DMS114 treated with DMSO at 0.1 percent for 48 hours (cell line): ENCODE results near the gene MYH15.

ENCODE experiments used
- DNase-seq: peaks from one replicate; lab custom pipeline; 2025; ENCODE audit not compliant: unreplicated experiment; lab: John Stamatoyannopoulos, UW

MYH15 gene

GRCh38 chr3:108473711-108474110 lies 36.7 kb downstream of the MYH15 start:
- DNase-seq = no peak

GRCh38 chr3:108472001-108472591 lies 38.3 kb downstream of the MYH15 start:
- no peak for DNase-seq

GRCh38 chr3:108471426-108471825 lies 39.0 kb downstream of the MYH15 start:
- DNase-seq = no peak

- DNase-seq = no peak
These were observed 41.3 kb downstream of the MYH15 start for GRCh38 chr3:108469126-108469525.

- no peak for DNase-seq
These were observed 41.8 kb downstream of the MYH15 start for GRCh38 chr3:108468577-108468976.

GRCh38 chr3:108462899-108463298 lies 47.5 kb downstream of the MYH15 start:
- DNase-seq = no peak

GRCh38 chr3:108461661-108462111 lies 48.7 kb downstream of the MYH15 start:
- DNase-seq = no peak

- DNase-seq = no peak
These were observed 51.2 kb downstream of the MYH15 start for GRCh38 chr3:108459225-108459624.

GRCh38 chr3:108455212-108455705 lies 55.1 kb downstream of the MYH15 start:
- DNase-seq = no peak

GRCh38 chr3:108453565-108453964 lies 56.8 kb downstream of the MYH15 start:
- DNase-seq = no peak

- DNase-seq = no peak
These were observed 60.0 kb downstream of the MYH15 start for GRCh38 chr3:108450444-108450843.

- no peak for DNase-seq
These were observed 61.8 kb downstream of the MYH15 start for GRCh38 chr3:108448593-108448992.

GRCh38 chr3:108447096-108447847 lies 63.1 kb downstream of the MYH15 start:
- no peak for DNase-seq

- DNase-seq = no peak
These were observed 68.1 kb downstream of the MYH15 start for GRCh38 chr3:108442281-108442680.

GRCh38 chr3:108441518-108441917 lies 68.9 kb downstream of the MYH15 start:
- DNase-seq = no peak

- DNase-seq = no peak
These were observed 69.3 kb downstream of the MYH15 start for GRCh38 chr3:108441071-108441507.

- no peak for DNase-seq
These were observed 71.9 kb downstream of the MYH15 start for GRCh38 chr3:108438542-108438941.

GRCh38 chr3:108437439-108437838 lies 73.0 kb downstream of the MYH15 start:
- no peak for DNase-seq

- no peak for DNase-seq
These were observed 76.5 kb downstream of the MYH15 start for GRCh38 chr3:108433928-108434327.

- no peak for DNase-seq
These were observed 78.0 kb downstream of the MYH15 start for GRCh38 chr3:108432431-108432830.

GRCh38 chr3:108430540-108430939 lies 79.9 kb downstream of the MYH15 start:
- DNase-seq = no peak

GRCh38 chr3:108428586-108428985 lies 81.8 kb downstream of the MYH15 start:
- DNase-seq = no peak
